GM12878 (cell line): Measurements from ENCODE around the gene ACOT13.

Experiments used
- CHD4 ChIP-seq: fragments of 200-600 bp; sonication (generic); IDR thresholded peaks from 2 replicates; pipeline ENCODE4 v1.6.1; 2016; ENCODE audit warnings: mild to moderate bottlenecking
- TAF1 ChIP-seq: IDR thresholded peaks from 2 replicates; pipeline ENCODE4 v1.6.1; 2011; ENCODE audit warnings: mild to moderate bottlenecking, low read depth, low read length, borderline replicate concordance
- ZNF274 ChIP-seq: IDR thresholded peaks from one replicate; pipeline ENCODE4 v1.8.0; 2011; ENCODE audit not compliant: insufficient read length, insufficient read depth
- ZNF384 ChIP-seq: IDR thresholded peaks from 2 replicates; pipeline ENCODE4 v1.6.1; 2012; ENCODE audit warnings: low read depth, mild to moderate bottlenecking, low read length, improper control_type of control experiment, borderline replicate concordance
- TF ChIP-seq, protein P1 (sequence below), 3 experiments: IDR thresholded peaks in 2 of 3; conservative IDR thresholded peaks in 1 of 3; 2 replicates each; pipeline ENCODE4 v1.5.1; 2011; ENCODE audit warnings: low read depth in 3 of 3, low read length in 3 of 3, mild to moderate bottlenecking in 3 of 3, control low read depth in 2 of 3, moderate library complexity in 2 of 3, inconsistent platforms in 1 of 3, mixed read lengths in 1 of 3; ENCODE audit not compliant: control insufficient read depth in 2 of 3, insufficient read depth in 1 of 3; ENCODE audit errors: extremely low read depth in 1 of 3
- TF ChIP-seq, protein P2 (sequence below): fragments of 450-650 bp; IDR thresholded peaks from 2 replicates; pipeline ENCODE4 v1.6.1; 2017; ENCODE audit warnings: antibody characterized with exemption, mild to moderate bottlenecking, moderate library complexity

GRCh38 chr6:24692848-24693592 is 26.1 kb downstream of the ACOT13 start:
- TF ChIP-seq, protein P1, sequence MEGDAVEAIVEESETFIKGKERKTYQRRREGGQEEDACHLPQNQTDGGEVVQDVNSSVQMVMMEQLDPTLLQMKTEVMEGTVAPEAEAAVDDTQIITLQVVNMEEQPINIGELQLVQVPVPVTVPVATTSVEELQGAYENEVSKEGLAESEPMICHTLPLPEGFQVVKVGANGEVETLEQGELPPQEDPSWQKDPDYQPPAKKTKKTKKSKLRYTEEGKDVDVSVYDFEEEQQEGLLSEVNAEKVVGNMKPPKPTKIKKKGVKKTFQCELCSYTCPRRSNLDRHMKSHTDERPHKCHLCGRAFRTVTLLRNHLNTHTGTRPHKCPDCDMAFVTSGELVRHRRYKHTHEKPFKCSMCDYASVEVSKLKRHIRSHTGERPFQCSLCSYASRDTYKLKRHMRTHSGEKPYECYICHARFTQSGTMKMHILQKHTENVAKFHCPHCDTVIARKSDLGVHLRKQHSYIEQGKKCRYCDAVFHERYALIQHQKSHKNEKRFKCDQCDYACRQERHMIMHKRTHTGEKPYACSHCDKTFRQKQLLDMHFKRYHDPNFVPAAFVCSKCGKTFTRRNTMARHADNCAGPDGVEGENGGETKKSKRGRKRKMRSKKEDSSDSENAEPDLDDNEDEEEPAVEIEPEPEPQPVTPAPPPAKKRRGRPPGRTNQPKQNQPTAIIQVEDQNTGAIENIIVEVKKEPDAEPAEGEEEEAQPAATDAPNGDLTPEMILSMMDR (IDR thresholded peaks at IDR 0.05 in 2 of 3, conservative IDR thresholded peaks at IDR 0.05 in 1 of 3; ENCODE audit: control insufficient read depth in 2 of 3, extremely low read depth in 1 of 3, insufficient read depth in 1 of 3, low read depth in 3 of 3, low read length in 3 of 3) = no peak
- TF ChIP-seq TAF1 (no peak), ZNF384 (no peak), ZNF274 (no peak), CHD4 (no peak)
- TF ChIP-seq, protein P2, sequence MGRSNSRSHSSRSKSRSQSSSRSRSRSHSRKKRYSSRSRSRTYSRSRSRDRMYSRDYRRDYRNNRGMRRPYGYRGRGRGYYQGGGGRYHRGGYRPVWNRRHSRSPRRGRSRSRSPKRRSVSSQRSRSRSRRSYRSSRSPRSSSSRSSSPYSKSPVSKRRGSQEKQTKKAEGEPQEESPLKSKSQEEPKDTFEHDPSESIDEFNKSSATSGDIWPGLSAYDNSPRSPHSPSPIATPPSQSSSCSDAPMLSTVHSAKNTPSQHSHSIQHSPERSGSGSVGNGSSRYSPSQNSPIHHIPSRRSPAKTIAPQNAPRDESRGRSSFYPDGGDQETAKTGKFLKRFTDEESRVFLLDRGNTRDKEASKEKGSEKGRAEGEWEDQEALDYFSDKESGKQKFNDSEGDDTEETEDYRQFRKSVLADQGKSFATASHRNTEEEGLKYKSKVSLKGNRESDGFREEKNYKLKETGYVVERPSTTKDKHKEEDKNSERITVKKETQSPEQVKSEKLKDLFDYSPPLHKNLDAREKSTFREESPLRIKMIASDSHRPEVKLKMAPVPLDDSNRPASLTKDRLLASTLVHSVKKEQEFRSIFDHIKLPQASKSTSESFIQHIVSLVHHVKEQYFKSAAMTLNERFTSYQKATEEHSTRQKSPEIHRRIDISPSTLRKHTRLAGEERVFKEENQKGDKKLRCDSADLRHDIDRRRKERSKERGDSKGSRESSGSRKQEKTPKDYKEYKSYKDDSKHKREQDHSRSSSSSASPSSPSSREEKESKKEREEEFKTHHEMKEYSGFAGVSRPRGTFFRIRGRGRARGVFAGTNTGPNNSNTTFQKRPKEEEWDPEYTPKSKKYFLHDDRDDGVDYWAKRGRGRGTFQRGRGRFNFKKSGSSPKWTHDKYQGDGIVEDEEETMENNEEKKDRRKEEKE = no peak
